Measurements from ENCODE around the gene GPHN. TPM values are rescaled to one million over a fixed set of nuclear protein-coding genes. Genes with fewer than 3 reads are reported as not detected.

GPHN gene
- total and polyA plus RNA-seq, 10 of the 15 experiments (the other 5 are each of a cell fraction or from before 2014, with no cell fraction given): 22.3 to 48.8 (median 33.1) TPM

DNA sequence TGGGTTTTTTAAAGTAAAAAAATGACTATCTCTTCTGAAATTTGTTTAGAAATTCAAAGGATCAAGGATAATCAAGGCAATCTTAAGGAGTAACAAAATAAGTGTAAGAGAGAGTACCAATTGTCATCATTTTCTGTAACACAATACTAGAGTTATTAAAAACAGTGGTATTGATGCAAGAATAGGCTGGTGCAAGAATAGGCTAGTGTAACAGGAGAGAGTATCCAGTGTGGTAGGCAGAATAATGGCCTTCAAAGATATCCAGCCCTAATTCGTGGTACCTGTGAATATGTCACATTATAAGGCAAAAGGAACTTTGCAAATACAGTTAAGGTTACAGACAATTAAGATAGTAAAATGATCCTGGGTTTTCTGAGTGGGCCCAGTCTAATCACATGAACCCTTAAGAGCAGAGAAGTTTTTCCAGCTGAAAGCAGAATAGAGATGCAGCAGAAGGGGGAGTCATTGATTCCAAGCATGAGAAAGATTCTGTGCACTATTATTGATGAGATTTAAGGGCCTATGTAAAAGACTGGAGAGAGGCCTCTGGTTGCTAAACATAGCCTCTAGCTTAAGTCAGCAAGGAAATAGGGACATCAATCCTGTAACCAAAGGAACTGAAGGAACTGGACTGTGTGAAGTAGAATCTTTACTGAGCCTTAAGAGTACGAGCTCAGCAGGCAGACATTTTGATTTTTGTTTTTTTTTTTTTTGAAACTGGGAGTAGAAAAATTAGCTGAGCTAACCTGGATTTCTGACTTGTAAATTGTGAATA, 134.1 kb downstream of the GPHN start:
- FAIRE-seq (no peak), ATAC-seq (peak; percentile 21), DNase-seq (ENCODE audit: low read depth, low spot score) (no peak)
- Histone ChIP-seq H2AFZ (ENCODE audit: control insufficient read depth, low read depth, low read length) (no peak overlapping the region), H4K20me1 (ENCODE audit: control insufficient read depth, insufficient read depth) (no peaks in the 10 kb centered on the region), H3K4me1 (ENCODE audit: control insufficient read depth, insufficient read depth, low read length) (no peaks in the 10 kb centered on the region), H3K79me2 (ENCODE audit: control insufficient read depth, insufficient read depth, low read length) (peaks cover 5% of the 10 kb centered on the region), H3K9me3 (replicated peaks; ENCODE audit: control insufficient read depth, insufficient read depth, low read length) (peaks cover 2% of the 10 kb centered on the region; the same call in 1 of the 3 replicates), H3K27ac (ENCODE audit: control insufficient read depth, insufficient read depth) (no peak overlapping the region), H3K9ac (ENCODE audit: control insufficient read depth, insufficient read depth, low read length) (no peak overlapping the region), H3K4me3 (no peak overlapping the region), H3K36me3 (ENCODE audit: control insufficient read depth in 2 of 2, insufficient read depth in 2 of 2, low read length in 1 of 2) (no peaks in the 10 kb centered on the region; a peak in 1 of 4 replicates), H3K4me2 (ENCODE audit: control insufficient read depth, insufficient read depth) (no peak overlapping the region), H3K27me3 (replicated peaks in 1 of 2; ENCODE audit: control insufficient read depth in 2 of 2, insufficient read depth in 2 of 2, low read length in 1 of 2) (no peaks in the 10 kb centered on the region)
- WGBS (ENCODE audit: insufficient coverage, insufficient replicate concordance, low lambda C conversion rate, missing lambda C conversion rate): 67% methylated on average over 2 of the region's 2 CpGs
- intact Hi-C loops (cut with micrococcal nuclease; ENCODE audit: unreplicated experiment) (loop anchor here (10.0 kb wide), 1 partner anchor 603 kb away; the partner anchor contains the start of gene PALS1), in situ Hi-C loops (cut with MboI) (no loop called here)
- TF ChIP-seq PAX8 (IDR thresholded peaks at IDR 0.05) (no peak), ZNF384 (IDR thresholded peaks at IDR 0.05; ENCODE audit: borderline replicate concordance, low read depth, low read length) (no peak), CBFB (IDR thresholded peaks at IDR 0.05; ENCODE audit: low read depth) (no peak), SPI1 (IDR thresholded peaks at IDR 0.05; ENCODE audit: borderline replicate concordance, insufficient read depth, low read depth, low read length) (no peak), SUPT20H (IDR thresholded peaks at IDR 0.05; ENCODE audit: borderline replicate concordance, control insufficient read depth, low read depth, low read length) (no peak), ZBTB11 (CRISPR knock-in tag; IDR thresholded peaks at IDR 0.05) (no peak)
- ChIA-PET POLR2A (no interaction called here), SMC1A (ENCODE audit: uncharacterized antibody, unreplicated experiment) (interaction anchor here (0.6 to 2.6 kb wide), 9 partner anchors 8 to 239 kb away, joined by 3 to 13 read pairs (median 3); no protein-coding TSS in a partner anchor), RAD21 (ENCODE audit: unreplicated experiment) (interaction anchor here (0.7 to 1.1 kb wide), 2 partner anchors 145 to 147 kb away, joined by 3 read pairs; no protein-coding TSS in a partner anchor), CTCF (interaction anchor here (0.8 to 1.5 kb wide), 3 partner anchors 18 to 337 kb away, joined by 3 to 10 read pairs (median 3); no protein-coding TSS in a partner anchor)
- no TSS peak for BruUV-seq (replicated peaks)
